TTC549 (cell line): ENCODE data around the gene SLC27A2.

Experiments used
- FAIRE-seq: peaks from 2 replicates; lab custom pipeline; 2012; peaks lifted over from hg19 to GRCh38; lab: Jason Lieb, UNC

SLC27A2 gene

GRCh38 chr15:50190723-50191122 lies 8.7 kb downstream of the SLC27A2 start:
- FAIRE-seq: no peak

GRCh38 chr15:50192164-50192563 lies 10.2 kb downstream of the SLC27A2 start:
- no peak for FAIRE-seq

GRCh38 chr15:50192926-50193620 lies 11.1 kb downstream of the SLC27A2 start:
- no peak for FAIRE-seq

- FAIRE-seq: no peak
These were observed 20.0 kb downstream of the SLC27A2 start for GRCh38 chr15:50202003-50202402.

GRCh38 chr15:50206020-50206419 lies 24.0 kb downstream of the SLC27A2 start:
- FAIRE-seq: no peak

- FAIRE-seq: no peak
These were observed 27.8 kb downstream of the SLC27A2 start for GRCh38 chr15:50209809-50210208.

- no peak for FAIRE-seq
These were observed 28.6 kb downstream of the SLC27A2 start for GRCh38 chr15:50210462-50211157.

GRCh38 chr15:50218291-50218690 lies 36.3 kb downstream of the SLC27A2 start:
- no peak for FAIRE-seq

GRCh38 chr15:50218691-50219090 lies 36.7 kb downstream of the SLC27A2 start:
- no peak for FAIRE-seq

- no peak for FAIRE-seq
These were observed 37.8 kb downstream of the SLC27A2 start for GRCh38 chr15:50219820-50220219.

GRCh38 chr15:50222181-50222580 lies 40.2 kb downstream of the SLC27A2 start:
- FAIRE-seq: no peak

- no peak for FAIRE-seq
These were observed 42.6 kb downstream of the SLC27A2 start for GRCh38 chr15:50224606-50225005.

GRCh38 chr15:50225057-50225456 lies 43.1 kb downstream of the SLC27A2 start:
- no peak for FAIRE-seq

GRCh38 chr15:50225938-50226337 lies 43.9 kb downstream of the SLC27A2 start:
- FAIRE-seq: no peak

- FAIRE-seq: no peak
These were observed 45.1 kb downstream of the SLC27A2 start for GRCh38 chr15:50227076-50227475.

GRCh38 chr15:50228866-50229265 lies 46.9 kb downstream of the SLC27A2 start:
- no peak for FAIRE-seq

- FAIRE-seq: no peak
These were observed 47.3 kb downstream of the SLC27A2 start for GRCh38 chr15:50229336-50229735.

- no peak for FAIRE-seq
These were observed 49.8 kb downstream of the SLC27A2 start for GRCh38 chr15:50231761-50232160.

GRCh38 chr15:50232791-50233190 lies 50.8 kb downstream of the SLC27A2 start:
- FAIRE-seq: no peak

- FAIRE-seq: no peak
These were observed 51.3 kb downstream of the SLC27A2 start for GRCh38 chr15:50233192-50233736.

- FAIRE-seq: no peak
These were observed 52.8 kb downstream of the SLC27A2 start for GRCh38 chr15:50234764-50235163.

- FAIRE-seq: no peak
These were observed 53.8 kb downstream of the SLC27A2 start for GRCh38 chr15:50235794-50236193.

GRCh38 chr15:50236433-50236832 lies 54.4 kb downstream of the SLC27A2 start:
- no peak for FAIRE-seq

- no peak for FAIRE-seq
These were observed 56.3 kb downstream of the SLC27A2 start for GRCh38 chr15:50238255-50238654.
